Endothelial cell of umbilical vein (primary cell): ENCODE data around the gene FOCAD. TPM values are rescaled to one million over a fixed set of nuclear protein-coding genes. Genes with fewer than 3 reads are reported as not detected.

Experiments
- BruUV-seq: library from RNA; stranded (reverse); fragments of 400-500 nt; replicated peaks from 2 replicates; lab custom pipeline; 2021; lab: Mats Ljungman, UMichigan
- CTCF ChIA-PET: fragments of 300-600, 350-600 bp; sonication (Branson Sonifier 250); formaldehyde crosslinking; loops from one replicate; lab custom pipeline; 2021; ENCODE audit warnings: antibody characterized with exemption, inconsistent platforms; lab: Charles Lee
- POLR2A ChIA-PET: fragments of 300-600, 350-600 bp; sonication (Branson Sonifier 250); formaldehyde crosslinking; loops from one replicate; lab custom pipeline; 2021; ENCODE audit warnings: antibody characterized with exemption, inconsistent platforms; lab: Charles Lee
- DNase-seq: peaks from one replicate; pipeline ENCODE4 v3.0.0-alpha.2; 2011; ENCODE audit warnings: low read depth, low spot score
- FAIRE-seq: peaks from 2 replicates; lab custom pipeline; 2011; peaks lifted over from hg19 to GRCh38; lab: Jason Lieb, UNC
- H2AFZ ChIP-seq: 2 replicates; pipeline ENCODE4 v1.6.0; 2012; ENCODE audit warnings: low read depth, low read length, control low read depth, inconsistent platforms
- H3K27ac ChIP-seq: 2 replicates; pipeline ENCODE4 v1.5.1; 2011; ENCODE audit warnings: low read depth, mild to moderate bottlenecking, control low read depth, low read length, moderate library complexity; ENCODE audit not compliant: insufficient read depth
- H3K27me3 ChIP-seq, 2 experiments: 2 replicates each; pipeline versions ENCODE4 v1.6.0 to v1.6.1; 2011; ENCODE audit warnings: low read length in 2 of 2, mixed read lengths in 1 of 2; ENCODE audit not compliant: control insufficient read depth in 2 of 2, insufficient read depth in 2 of 2
- H3K36me3 ChIP-seq, 2 experiments: 2 replicates in 1 of 2; 3 replicates in 1 of 2; pipeline ENCODE4 v1.5.1; 2011; ENCODE audit warnings: low read length in 2 of 2, mild to moderate bottlenecking in 1 of 2, moderate library complexity in 1 of 2; ENCODE audit not compliant: control insufficient read depth in 2 of 2, insufficient read depth in 2 of 2; ENCODE audit errors: extremely low read depth in 1 of 2
- H3K4me1 ChIP-seq: 3 replicates; pipeline ENCODE4 v1.5.1; 2011; ENCODE audit warnings: mild to moderate bottlenecking, low read length; ENCODE audit not compliant: control insufficient read depth, insufficient read depth; ENCODE audit errors: extremely low read depth
- H3K4me2 ChIP-seq: 2 replicates; pipeline ENCODE4 v1.6.1; 2011; ENCODE audit warnings: low read length, control low read depth, mixed read lengths; ENCODE audit not compliant: insufficient read depth
- H3K4me3 ChIP-seq, 3 experiments: fragments of 200-600 bp in 1 of 3; sonication (generic), shearing (Covaris generic) in 1 of 3; replicated peaks in 1 of 3; 2 replicates each; pipeline ENCODE4 v1.5.1; 2011 to 2016; ENCODE audit warnings: control low read depth in 3 of 3, low read length in 3 of 3, mild to moderate bottlenecking in 2 of 3, inconsistent platforms in 1 of 3, low read depth in 1 of 3, moderate library complexity in 1 of 3; ENCODE audit not compliant: insufficient read depth in 1 of 3
- H3K79me2 ChIP-seq: 2 replicates; pipeline ENCODE4 v1.6.0; 2012; ENCODE audit warnings: low read length, inconsistent platforms; ENCODE audit not compliant: control insufficient read depth, insufficient read depth
- H3K9ac ChIP-seq: replicated peaks from 2 replicates; pipeline ENCODE3; 2011; ENCODE audit warnings: low read length, control low read depth; ENCODE audit not compliant: insufficient read depth; ENCODE audit errors: extremely low read depth
- H3K9me1 ChIP-seq: replicated peaks from 3 replicates; pipeline ENCODE4 v1.6.0; 2011; ENCODE audit warnings: mild to moderate bottlenecking, low read length; ENCODE audit not compliant: control insufficient read depth, insufficient read depth; ENCODE audit errors: extremely low read depth
- H3K9me3 ChIP-seq: replicated peaks from 2 replicates; pipeline ENCODE4 v1.5.1; 2012; ENCODE audit warnings: low read length, inconsistent platforms; ENCODE audit not compliant: control insufficient read depth, insufficient read depth
- H4K20me1 ChIP-seq: replicated peaks from 2 replicates; pipeline ENCODE3; 2011; ENCODE audit warnings: mild to moderate bottlenecking, low read length; ENCODE audit not compliant: control insufficient read depth, insufficient read depth; ENCODE audit errors: extremely low read depth
- EZH2 ChIP-seq: IDR thresholded peaks from 2 replicates; pipeline ENCODE4 v1.6.1; 2012; ENCODE audit warnings: borderline replicate concordance, low read depth, mild to moderate bottlenecking, moderate library complexity, low read length, inconsistent platforms; ENCODE audit not compliant: severe bottlenecking
- FOS ChIP-seq: IDR thresholded peaks from 2 replicates; pipeline ENCODE4 v1.6.1; 2011; ENCODE audit warnings: mild to moderate bottlenecking, low read length, moderate library complexity, borderline replicate concordance; ENCODE audit not compliant: insufficient read depth
- GATA2 ChIP-seq: IDR thresholded peaks from 2 replicates; pipeline ENCODE4 v1.7.0; 2011; ENCODE audit warnings: low read depth, mild to moderate bottlenecking, moderate library complexity, mixed read lengths, low read length; ENCODE audit not compliant: insufficient read length, insufficient read depth
- JUN ChIP-seq: IDR thresholded peaks from 2 replicates; pipeline ENCODE4 v1.6.1; 2011; ENCODE audit warnings: borderline replicate concordance, low read depth; ENCODE audit not compliant: insufficient read length, insufficient read depth
- MAX ChIP-seq: IDR thresholded peaks from 2 replicates; pipeline ENCODE4 v1.6.1; 2011; ENCODE audit not compliant: insufficient read depth, insufficient read length
- MYC ChIP-seq: IDR thresholded peaks from one replicate; pipeline ENCODE4 v1.6.1; 2011; ENCODE audit warnings: mild to moderate bottlenecking, low read depth, low read length
- POLR2A ChIP-seq: IDR thresholded peaks from 2 replicates; pipeline ENCODE4 v1.6.1; 2012; ENCODE audit warnings: low read depth, mild to moderate bottlenecking, control low read depth, low read length
- POLR2AphosphoS5 ChIP-seq: IDR thresholded peaks from 2 replicates; pipeline ENCODE4 v1.6.1; 2012; ENCODE audit warnings: low read depth, mild to moderate bottlenecking, control low read depth, low read length, moderate library complexity; ENCODE audit not compliant: insufficient read depth
- dilution Hi-C: fragments of 300-500 bp; cut with MboI; formaldehyde crosslinking; loops from one replicate; pipeline ENCODE4 v1.15.0; 2019; ENCODE audit warnings: low sequenced_read_pairs; ENCODE audit not compliant: extremely low pct_ligation_motif_present
- intact Hi-C: fragments of 100-400 bp; cut with micrococcal nuclease; formaldehyde crosslinking; loops from one replicate; pipeline ENCODE4 v1.10.0; 2022
- polyA plus RNA-seq, 4 experiments: library from polyadenylated mRNA; depleted of rRNA in 3 of 4; stranded (reverse) in 3 of 4; unstranded in 1 of 4; fragments of >200 nt; gene quantifications; 2 replicates each; pipeline versions ENCODE4 v1.2.1 to v1.2.3, GENCODE V29; 2011 to 2012; ENCODE audit warnings: missing spikeins in 1 of 4
- total RNA-seq: library from RNA; stranded (reverse); gene quantifications from 2 replicates; pipeline ENCODE4 v1.2.3, GENCODE V29; 2021
- TF ChIP-seq, protein P1 (sequence below), 2 donors: IDR thresholded peaks; 1 replicate in 1 of 2; 2 replicates in 1 of 2; pipeline ENCODE4 v1.5.1; 2011; ENCODE audit warnings: low read length in 2 of 2, mild to moderate bottlenecking in 2 of 2, moderate library complexity in 2 of 2, control low read depth in 1 of 2, inconsistent platforms in 1 of 2, low read depth in 1 of 2; ENCODE audit not compliant: insufficient read depth in 1 of 2; ENCODE audit errors: extremely low read depth in 1 of 2

The FOCAD gene
- total and polyA plus RNA-seq, 2 donors (not counting 3 experiments of a cell fraction or from before 2014, with no cell fraction given) = 26.7 to 66.9 TPM

- no peaks in the 10 kb centered on the region for H4K20me1 ChIP-seq
- H3K4me2 ChIP-seq = no peak overlapping the region
- H3K36me3 ChIP-seq = peaks cover 0 to 3% of the 10 kb centered on the region in 2 experiments
- dilution Hi-C loops = no loop called here
- H3K79me2 ChIP-seq = peaks cover 9% of the 10 kb centered on the region
- no peak overlapping the region for H2AFZ ChIP-seq
- no peak overlapping the region for H3K4me3 ChIP-seq
- H3K9ac ChIP-seq = no peak overlapping the region
- no peaks in the 10 kb centered on the region for H3K9me1 ChIP-seq
- no peaks in the 10 kb centered on the region for H3K27me3 ChIP-seq
- H3K4me1 ChIP-seq = no peaks in the 10 kb centered on the region
- ChIA-PET POLR2A (no interaction called here), CTCF (no interaction called here)
- FAIRE-seq (no peak), DNase-seq (no peak)
- intact Hi-C loops = no loop called here
- TF ChIP-seq, protein P1, sequence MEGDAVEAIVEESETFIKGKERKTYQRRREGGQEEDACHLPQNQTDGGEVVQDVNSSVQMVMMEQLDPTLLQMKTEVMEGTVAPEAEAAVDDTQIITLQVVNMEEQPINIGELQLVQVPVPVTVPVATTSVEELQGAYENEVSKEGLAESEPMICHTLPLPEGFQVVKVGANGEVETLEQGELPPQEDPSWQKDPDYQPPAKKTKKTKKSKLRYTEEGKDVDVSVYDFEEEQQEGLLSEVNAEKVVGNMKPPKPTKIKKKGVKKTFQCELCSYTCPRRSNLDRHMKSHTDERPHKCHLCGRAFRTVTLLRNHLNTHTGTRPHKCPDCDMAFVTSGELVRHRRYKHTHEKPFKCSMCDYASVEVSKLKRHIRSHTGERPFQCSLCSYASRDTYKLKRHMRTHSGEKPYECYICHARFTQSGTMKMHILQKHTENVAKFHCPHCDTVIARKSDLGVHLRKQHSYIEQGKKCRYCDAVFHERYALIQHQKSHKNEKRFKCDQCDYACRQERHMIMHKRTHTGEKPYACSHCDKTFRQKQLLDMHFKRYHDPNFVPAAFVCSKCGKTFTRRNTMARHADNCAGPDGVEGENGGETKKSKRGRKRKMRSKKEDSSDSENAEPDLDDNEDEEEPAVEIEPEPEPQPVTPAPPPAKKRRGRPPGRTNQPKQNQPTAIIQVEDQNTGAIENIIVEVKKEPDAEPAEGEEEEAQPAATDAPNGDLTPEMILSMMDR (IDR thresholded peaks at IDR 0.05; ENCODE audit: extremely low read depth in 1 of 2, insufficient read depth in 1 of 2, low read depth in 1 of 2, low read length in 2 of 2) = no peak
- no peak for TF ChIP-seq POLR2A
- no peak for TF ChIP-seq GATA2
- TF ChIP-seq EZH2 = no peak
- no peak for TF ChIP-seq MYC
- TF ChIP-seq POLR2AphosphoS5 = no peak
- no peak for TF ChIP-seq MAX
- TF ChIP-seq FOS = no peak
- no peak for TF ChIP-seq JUN
- no peak overlapping the region for H3K27ac ChIP-seq
- BruUV-seq = no TSS peak
- no peaks in the 10 kb centered on the region for H3K9me3 ChIP-seq
Observed at GRCh38 chr9:20753761-20754160, 69.7 kb downstream of the FOCAD start.
